Ishikawa (cell line): ENCODE data around the gene RASAL2.

Source experiments
- CEBPB ChIP-seq: IDR thresholded peaks from 2 replicates; pipeline ENCODE4 v1.6.1; 2012
- CREB1 ChIP-seq: IDR thresholded peaks from 2 replicates; pipeline ENCODE4 v1.6.1; 2012; ENCODE audit warnings: low read depth
- EGR1 ChIP-seq: IDR thresholded peaks from 2 replicates; pipeline ENCODE4 v1.6.1; 2012
- EP300 ChIP-seq: IDR thresholded peaks from 2 replicates; pipeline ENCODE4 v1.6.1; 2012; ENCODE audit warnings: borderline replicate concordance
- FOXM1 ChIP-seq: IDR thresholded peaks from 2 replicates; pipeline ENCODE4 v1.6.1; 2012; ENCODE audit warnings: low read depth, borderline replicate concordance
- NFIC ChIP-seq: IDR thresholded peaks from 2 replicates; pipeline ENCODE4 v1.6.1; 2012
- TAF1 ChIP-seq: IDR thresholded peaks from 2 replicates; pipeline ENCODE4 v1.6.1; 2012; ENCODE audit warnings: low read depth, mild to moderate bottlenecking
- TCF12 ChIP-seq: IDR thresholded peaks from 2 replicates; pipeline ENCODE4 v1.6.1; 2012; ENCODE audit warnings: low read depth
- TEAD4 ChIP-seq: IDR thresholded peaks from 2 replicates; pipeline ENCODE4 v1.6.1; 2012
- YY1 ChIP-seq: IDR thresholded peaks from 2 replicates; pipeline ENCODE4 v1.6.1; 2012; ENCODE audit warnings: low read depth
- ZBTB7A ChIP-seq: IDR thresholded peaks from 2 replicates; pipeline ENCODE4 v1.6.1; 2012; ENCODE audit warnings: low read depth
- TF ChIP-seq, protein P1 (sequence below): IDR thresholded peaks from 2 replicates; pipeline ENCODE4 v1.6.1; 2012
- TF ChIP-seq, protein P2 (sequence below): IDR thresholded peaks from 2 replicates; pipeline ENCODE4 v1.6.1; 2012
- TF ChIP-seq, protein P3 (sequence below): IDR thresholded peaks from 2 replicates; pipeline ENCODE4 v1.6.1; 2012; ENCODE audit warnings: low read depth, mild to moderate bottlenecking

DNA sequence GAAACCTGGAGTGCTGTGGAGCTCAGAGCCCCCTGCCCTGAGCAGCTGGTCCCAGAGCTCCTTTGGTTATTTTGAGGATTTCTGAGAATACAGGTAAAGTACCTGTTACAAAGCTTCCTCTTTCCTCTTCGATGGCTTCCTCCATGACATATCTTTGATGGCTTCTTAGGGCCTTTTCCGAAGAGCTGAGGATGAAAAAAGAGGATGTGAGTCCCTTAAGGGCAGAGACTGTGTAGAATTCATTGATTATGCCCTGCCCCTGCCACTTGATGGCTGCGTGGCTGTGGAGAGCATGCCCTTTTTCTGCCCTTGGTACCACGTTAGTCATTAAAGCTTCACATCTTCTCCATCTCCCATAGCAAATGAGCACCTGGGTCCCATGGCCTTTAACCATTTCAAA is 433.2 kb downstream of the RASAL2 start:
- TF ChIP-seq, protein P1, sequence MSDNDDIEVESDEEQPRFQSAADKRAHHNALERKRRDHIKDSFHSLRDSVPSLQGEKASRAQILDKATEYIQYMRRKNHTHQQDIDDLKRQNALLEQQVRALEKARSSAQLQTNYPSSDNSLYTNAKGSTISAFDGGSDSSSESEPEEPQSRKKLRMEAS: no peak
- TF ChIP-seq, protein P2, sequence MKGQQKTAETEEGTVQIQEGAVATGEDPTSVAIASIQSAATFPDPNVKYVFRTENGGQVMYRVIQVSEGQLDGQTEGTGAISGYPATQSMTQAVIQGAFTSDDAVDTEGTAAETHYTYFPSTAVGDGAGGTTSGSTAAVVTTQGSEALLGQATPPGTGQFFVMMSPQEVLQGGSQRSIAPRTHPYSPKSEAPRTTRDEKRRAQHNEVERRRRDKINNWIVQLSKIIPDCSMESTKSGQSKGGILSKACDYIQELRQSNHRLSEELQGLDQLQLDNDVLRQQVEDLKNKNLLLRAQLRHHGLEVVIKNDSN: no peak
- TF ChIP-seq YY1: no peak
- no peak for TF ChIP-seq CEBPB
- no peak for TF ChIP-seq EGR1
- TF ChIP-seq EP300: no peak
- no peak for TF ChIP-seq TAF1
- TF ChIP-seq TEAD4: no peak
- no peak for TF ChIP-seq CREB1
- TF ChIP-seq FOXM1: no peak
- TF ChIP-seq NFIC: no peak
- TF ChIP-seq, protein P3, sequence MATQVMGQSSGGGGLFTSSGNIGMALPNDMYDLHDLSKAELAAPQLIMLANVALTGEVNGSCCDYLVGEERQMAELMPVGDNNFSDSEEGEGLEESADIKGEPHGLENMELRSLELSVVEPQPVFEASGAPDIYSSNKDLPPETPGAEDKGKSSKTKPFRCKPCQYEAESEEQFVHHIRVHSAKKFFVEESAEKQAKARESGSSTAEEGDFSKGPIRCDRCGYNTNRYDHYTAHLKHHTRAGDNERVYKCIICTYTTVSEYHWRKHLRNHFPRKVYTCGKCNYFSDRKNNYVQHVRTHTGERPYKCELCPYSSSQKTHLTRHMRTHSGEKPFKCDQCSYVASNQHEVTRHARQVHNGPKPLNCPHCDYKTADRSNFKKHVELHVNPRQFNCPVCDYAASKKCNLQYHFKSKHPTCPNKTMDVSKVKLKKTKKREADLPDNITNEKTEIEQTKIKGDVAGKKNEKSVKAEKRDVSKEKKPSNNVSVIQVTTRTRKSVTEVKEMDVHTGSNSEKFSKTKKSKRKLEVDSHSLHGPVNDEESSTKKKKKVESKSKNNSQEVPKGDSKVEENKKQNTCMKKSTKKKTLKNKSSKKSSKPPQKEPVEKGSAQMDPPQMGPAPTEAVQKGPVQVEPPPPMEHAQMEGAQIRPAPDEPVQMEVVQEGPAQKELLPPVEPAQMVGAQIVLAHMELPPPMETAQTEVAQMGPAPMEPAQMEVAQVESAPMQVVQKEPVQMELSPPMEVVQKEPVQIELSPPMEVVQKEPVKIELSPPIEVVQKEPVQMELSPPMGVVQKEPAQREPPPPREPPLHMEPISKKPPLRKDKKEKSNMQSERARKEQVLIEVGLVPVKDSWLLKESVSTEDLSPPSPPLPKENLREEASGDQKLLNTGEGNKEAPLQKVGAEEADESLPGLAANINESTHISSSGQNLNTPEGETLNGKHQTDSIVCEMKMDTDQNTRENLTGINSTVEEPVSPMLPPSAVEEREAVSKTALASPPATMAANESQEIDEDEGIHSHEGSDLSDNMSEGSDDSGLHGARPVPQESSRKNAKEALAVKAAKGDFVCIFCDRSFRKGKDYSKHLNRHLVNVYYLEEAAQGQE: no peak
- no peak for TF ChIP-seq TCF12
- TF ChIP-seq ZBTB7A: no peak
